Epithelial cell of esophagus (primary cell): ENCODE data around the gene DNAAF8.

ENCODE experiments used
- DNase-seq: peaks from one replicate; pipeline ENCODE4 v3.0.0; 2010; ENCODE audit warnings: low read depth
- H3K4me3 ChIP-seq: 2 replicates; pipeline ENCODE4 v1.5.1; 2011; ENCODE audit warnings: mild to moderate bottlenecking, low read length, control low read depth
- CTCF ChIP-seq: IDR thresholded peaks from 2 replicates; pipeline ENCODE4 v1.5.1; 2011; ENCODE audit warnings: low read depth, mild to moderate bottlenecking, low read length, control low read depth, inconsistent platforms; ENCODE audit not compliant: insufficient read depth; ENCODE audit errors: missing control alignments

Gene DNAAF8

GRCh38 chr16:4709481-4709880, 24.9 kb upstream of the DNAAF8 start:
- TF ChIP-seq CTCF: no peak
- DNase-seq: no peak
- no peak overlapping the region for H3K4me3 ChIP-seq

- no peak overlapping the region for H3K4me3 ChIP-seq
- no peak for TF ChIP-seq CTCF
- DNase-seq: no peak
Measured at GRCh38 chr16:4713663-4714501, 20.5 kb upstream of the DNAAF8 start.

- TF ChIP-seq CTCF: no peak
- DNase-seq: no peak
- no peak overlapping the region for H3K4me3 ChIP-seq
Measured at GRCh38 chr16:4714996-4715395, 19.3 kb upstream of the DNAAF8 start.

GRCh38 chr16:4718466-4718865, 15.9 kb upstream of the DNAAF8 start:
- TF ChIP-seq CTCF: no peak
- no peak for DNase-seq
- no peak overlapping the region for H3K4me3 ChIP-seq

GRCh38 chr16:4723071-4723767, 11.1 kb upstream of the DNAAF8 start:
- no peak overlapping the region for H3K4me3 ChIP-seq
- TF ChIP-seq CTCF: no peak
- DNase-seq: no peak

GRCh38 chr16:4724661-4725270, 9.6 kb upstream of the DNAAF8 start:
- no peak overlapping the region for H3K4me3 ChIP-seq
- DNase-seq: no peak

More at GRCh38 chr16:4724661-4725270, 9.6 kb upstream of the DNAAF8 start:
- TF ChIP-seq CTCF: no peak
